ENCODE measurements around the gene ARHGEF10L.

ARHGEF10L gene

DNA sequence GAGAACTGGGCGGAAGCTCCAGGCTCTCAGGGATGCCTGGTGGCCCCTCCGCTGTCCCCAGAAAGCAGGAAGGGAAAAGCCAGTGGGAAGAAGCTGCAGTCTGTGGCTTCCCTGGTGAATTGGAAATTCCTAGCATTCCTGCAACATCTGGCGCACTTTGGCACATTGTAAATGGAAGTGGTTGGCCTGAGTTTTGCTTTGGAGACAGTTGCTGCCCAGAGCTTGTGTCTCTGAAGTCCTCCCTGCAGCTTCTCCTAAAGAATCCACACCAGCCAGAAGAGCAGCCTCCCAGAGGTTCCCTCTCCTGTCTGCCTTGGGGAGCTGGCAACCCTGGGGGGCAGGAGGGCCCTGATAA, 48.2 kb downstream of the ARHGEF10L start:
- H3K4me2 ChIP-seq (ENCODE audit: insufficient read depth, low read length), result no peak overlapping the region
- no peak overlapping the region for H3K9ac ChIP-seq (ENCODE audit: low read depth, low read length)
- no peaks in the 10 kb centered on the region for H3K79me2 ChIP-seq (ENCODE audit: insufficient read depth, low read length)
- ATAC-seq (ENCODE audit: insufficient read depth, low read depth) (no peak), DNase-seq (no peak)
- H4K20me1 ChIP-seq (ENCODE audit: insufficient read depth, low read length), result peaks cover 3% of the 10 kb centered on the region; the same call in 1 of the 2 replicates
- no peak overlapping the region for H3K27ac ChIP-seq (ENCODE audit: low read length)
- no peaks in the 10 kb centered on the region for H3K9me3 ChIP-seq (ENCODE audit: insufficient read depth, low read length, severe bottlenecking)
- no peak for TF ChIP-seq EZH2 (IDR thresholded peaks at IDR 0.05; ENCODE audit: borderline replicate concordance, low read depth, low read length, severe bottlenecking)
- H3K4me1 ChIP-seq (ENCODE audit: insufficient read depth, low read length), result no peaks in the 10 kb centered on the region
- no peak overlapping the region for H2AFZ ChIP-seq (ENCODE audit: low read depth, low read length)
- H3K27me3 ChIP-seq (ENCODE audit: insufficient read depth, low read length, poor library complexity), result no peaks in the 10 kb centered on the region
- no peak overlapping the region for H3K4me3 ChIP-seq (ENCODE audit: low read depth in 1 of 2, low read length in 2 of 2)
- no peaks in the 10 kb centered on the region for H3K36me3 ChIP-seq (ENCODE audit: insufficient read depth, low read length)

DNA sequence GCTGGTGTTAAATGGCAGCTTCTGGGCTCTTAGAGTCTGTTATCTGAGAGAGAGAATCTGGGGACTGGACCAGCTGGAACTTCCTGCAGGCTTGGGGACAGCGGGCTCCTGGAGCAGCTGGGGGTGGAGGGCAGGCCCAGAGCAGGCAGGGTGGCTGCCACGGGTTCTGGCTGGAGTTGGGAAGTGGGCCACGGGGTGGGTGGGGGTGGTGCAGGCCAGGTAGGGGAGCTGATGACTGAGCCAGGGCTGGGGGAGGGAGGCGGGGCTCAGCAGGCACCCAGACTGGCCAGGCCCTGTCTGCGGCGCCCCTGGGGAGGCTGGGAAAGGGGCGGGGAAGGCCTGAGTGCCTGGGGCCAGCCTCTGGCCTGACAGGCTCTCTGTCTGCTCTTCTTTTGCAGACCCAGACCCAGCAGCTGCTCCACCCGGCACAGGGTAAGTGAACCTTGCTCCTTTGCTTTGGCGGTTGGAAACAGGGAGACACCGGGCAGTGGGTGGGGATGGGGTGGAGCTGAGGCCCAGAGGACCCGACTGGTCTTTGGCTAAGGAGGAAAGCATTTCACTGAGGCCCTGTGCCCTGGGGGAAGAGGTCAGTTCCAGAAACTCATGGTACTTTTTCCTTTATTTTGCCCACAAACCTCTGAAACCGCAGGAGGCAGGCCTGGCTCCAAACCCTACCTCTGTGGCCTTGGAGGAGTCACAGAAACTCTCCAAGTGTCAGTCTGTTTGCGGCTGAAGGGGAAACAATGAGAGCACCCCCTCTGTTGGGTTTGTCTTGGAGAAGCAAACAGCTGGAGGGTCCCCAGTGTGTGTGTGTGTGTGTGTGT, 48.8 kb downstream of the ARHGEF10L start:
- H3K4me1 ChIP-seq (ENCODE audit: insufficient read depth, low read length), result no peaks in the 10 kb centered on the region

GRCh38 chr1:17591814-17592430, 52.4 kb downstream of the ARHGEF10L start:
- no peaks in the 10 kb centered on the region for H3K27me3 ChIP-seq (ENCODE audit: insufficient read depth, low read length, poor library complexity)
- H3K79me2 ChIP-seq (ENCODE audit: insufficient read depth, low read length), result no peaks in the 10 kb centered on the region
- H3K9ac ChIP-seq (ENCODE audit: low read depth, low read length), result no peak overlapping the region
- no peak for TF ChIP-seq EZH2 (IDR thresholded peaks at IDR 0.05; ENCODE audit: borderline replicate concordance, low read depth, low read length, severe bottlenecking)
- TF ChIP-seq CTCF (IDR thresholded peaks at IDR 0.05; ENCODE audit: borderline replicate concordance, extremely low read depth, low read length, poor library complexity, severe bottlenecking), result no peak
- no peak overlapping the region for H3K27ac ChIP-seq (ENCODE audit: low read length)
- DNase-seq, result no peak
- no peaks in the 10 kb centered on the region for H3K36me3 ChIP-seq (ENCODE audit: insufficient read depth, low read length)
- H2AFZ ChIP-seq (ENCODE audit: low read depth, low read length), result no peak overlapping the region
- no peak overlapping the region for H3K4me2 ChIP-seq (ENCODE audit: insufficient read depth, low read length)
- H3K9me3 ChIP-seq (ENCODE audit: insufficient read depth, low read length, severe bottlenecking), result no peaks in the 10 kb centered on the region
- H3K4me1 ChIP-seq (ENCODE audit: insufficient read depth, low read length), result no peaks in the 10 kb centered on the region
- ATAC-seq (ENCODE audit: insufficient read depth, low read depth), result no peak
- no peaks in the 10 kb centered on the region; the same call in 1 of the 2 replicates for H4K20me1 ChIP-seq (ENCODE audit: insufficient read depth, low read length)
- H3K4me3 ChIP-seq (ENCODE audit: low read depth in 1 of 2, low read length in 2 of 2), result no peak overlapping the region

More for the DNA sequence above, 48.8 kb downstream of the ARHGEF10L start:
- H3K9me3 ChIP-seq (ENCODE audit: insufficient read depth, low read length, severe bottlenecking), result no peaks in the 10 kb centered on the region
- H3K27ac ChIP-seq (ENCODE audit: low read length), result no peak overlapping the region
- no peaks in the 10 kb centered on the region for H3K36me3 ChIP-seq (ENCODE audit: insufficient read depth, low read length)
- no peak overlapping the region for H3K4me2 ChIP-seq (ENCODE audit: insufficient read depth, low read length)
- H3K9ac ChIP-seq (ENCODE audit: low read depth, low read length), result no peak overlapping the region
- no peak for ATAC-seq (ENCODE audit: insufficient read depth, low read depth)
- no peak overlapping the region for H2AFZ ChIP-seq (ENCODE audit: low read depth, low read length)
- peaks cover 3% of the 10 kb centered on the region; the same call in 1 of the 2 replicates for H4K20me1 ChIP-seq (ENCODE audit: insufficient read depth, low read length)
- peak; percentile 5 for DNase-seq
- no peaks in the 10 kb centered on the region for H3K79me2 ChIP-seq (ENCODE audit: insufficient read depth, low read length)
- no peaks in the 10 kb centered on the region for H3K27me3 ChIP-seq (ENCODE audit: insufficient read depth, low read length, poor library complexity)
- H3K4me3 ChIP-seq (ENCODE audit: low read depth in 1 of 2, low read length in 2 of 2), result no peak overlapping the region
- TF ChIP-seq EZH2 (IDR thresholded peaks at IDR 0.05; ENCODE audit: borderline replicate concordance, low read depth, low read length, severe bottlenecking), result no peak
- no peak for TF ChIP-seq CTCF (IDR thresholded peaks at IDR 0.05; ENCODE audit: borderline replicate concordance, extremely low read depth, low read length, poor library complexity, severe bottlenecking)

- no peaks in the 10 kb centered on the region for H3K9me3 ChIP-seq (ENCODE audit: insufficient read depth, low read length, severe bottlenecking)
- no peaks in the 10 kb centered on the region; the same call in 1 of the 2 replicates for H4K20me1 ChIP-seq (ENCODE audit: insufficient read depth, low read length)
- no peaks in the 10 kb centered on the region for H3K36me3 ChIP-seq (ENCODE audit: insufficient read depth, low read length)
- no peaks in the 10 kb centered on the region for H3K27me3 ChIP-seq (ENCODE audit: insufficient read depth, low read length, poor library complexity)
- no peak overlapping the region for H3K4me3 ChIP-seq (ENCODE audit: low read depth in 1 of 2, low read length in 2 of 2)
- H3K4me1 ChIP-seq (ENCODE audit: insufficient read depth, low read length), result no peaks in the 10 kb centered on the region
- H3K27ac ChIP-seq (ENCODE audit: low read length), result no peak overlapping the region
- no peak overlapping the region for H2AFZ ChIP-seq (ENCODE audit: low read depth, low read length)
- no peak overlapping the region for H3K4me2 ChIP-seq (ENCODE audit: insufficient read depth, low read length)
- no peaks in the 10 kb centered on the region for H3K79me2 ChIP-seq (ENCODE audit: insufficient read depth, low read length)
- no peak overlapping the region for H3K9ac ChIP-seq (ENCODE audit: low read depth, low read length)
- DNase-seq, result no peak
- no peak for ATAC-seq (ENCODE audit: insufficient read depth, low read depth)
- TF ChIP-seq EZH2 (IDR thresholded peaks at IDR 0.05; ENCODE audit: borderline replicate concordance, low read depth, low read length, severe bottlenecking) (no peak), CTCF (IDR thresholded peaks at IDR 0.05; ENCODE audit: borderline replicate concordance, extremely low read depth, low read length, poor library complexity, severe bottlenecking) (no peak)
Observed at GRCh38 chr1:17594026-17594425, 54.5 kb downstream of the ARHGEF10L start.
